ENCODE measurements around the gene FIGLA. TPM values are rescaled to one million over a fixed set of nuclear protein-coding genes. Genes with fewer than 3 reads are reported as not detected.

FIGLA gene
- total and polyA plus RNA-seq, 2 of the 8 experiments (the other 6 are each of a cell fraction or from before 2014, with no cell fraction given), result not detected

- no peak within 1 kb of the TSS for H2AFZ ChIP-seq (ENCODE audit: low read length)
- no peak within 1 kb of the TSS for H3K4me3 ChIP-seq (ENCODE audit: extremely low read depth in 1 of 4, insufficient read depth in 2 of 4, low read depth in 3 of 4, low read length in 4 of 4)
- no peak within 1 kb of the TSS for H4K8ac ChIP-seq (ENCODE audit: extremely low read depth, insufficient read depth, low read length)
- no peaks in the 10 kb centered on the region for H3K23me2 ChIP-seq (ENCODE audit: low read depth, low read length)
- no peak within 1 kb of the TSS for H2BK15ac ChIP-seq (ENCODE audit: low read length)
- no peaks in the 10 kb centered on the region for H3K4me1 ChIP-seq (replicated peaks in 1 of 4; ENCODE audit: control insufficient read depth in 3 of 4, insufficient read depth in 4 of 4, low read length in 3 of 4)
- FAIRE-seq (no peak), DNase-seq (ENCODE audit: low read depth in 1 of 2, low spot score in 2 of 2) (no peak)
- H3K36me3 ChIP-seq (ENCODE audit: control insufficient read depth in 2 of 4, insufficient read depth in 4 of 4, low read length in 3 of 4), result no peaks in the 10 kb centered on the region
- H2BK5ac ChIP-seq (ENCODE audit: low read depth, low read length), result no peak within 1 kb of the TSS
- 95% methylated on average over 4 of the region's 4 CpGs; no CpG with 5 or more reads in 1 of the 2 experiments for WGBS, 2 experiments (ENCODE audit: extremely low coverage in 1 of 2, insufficient coverage in 1 of 2, insufficient read length in 1 of 2, insufficient replicate concordance in 2 of 2, low coverage in 1 of 2, low lambda C conversion rate in 2 of 2, missing lambda C conversion rate in 1 of 2)
- ChIA-PET CTCF (ENCODE audit: partially characterized antibody) (interaction anchor here (0.8 to 1.6 kb wide), 2 partner anchors 67 to 112 kb away, joined by 3 read pairs; partner anchors contain the start of gene ADD2), POLR2A (ENCODE audit: partially characterized antibody) (no interaction called here)
- no peaks in the 10 kb centered on the region for H4K20me1 ChIP-seq (replicated peaks in 1 of 2; ENCODE audit: control insufficient read depth in 1 of 2, insufficient read depth in 2 of 2, low read length in 2 of 2)
- H3K9me3 ChIP-seq (ENCODE audit: insufficient read depth in 2 of 2, low read depth in 1 of 2, low read length in 1 of 2), result no peaks in the 10 kb centered on the region
- H3K79me1 ChIP-seq (ENCODE audit: low read depth, low read length), result no peaks in the 10 kb centered on the region
- H4K91ac ChIP-seq (replicated peaks; ENCODE audit: insufficient read length, low read length), result no peak within 1 kb of the TSS
- H3K27ac ChIP-seq (ENCODE audit: low read depth, low read length), result no peak within 1 kb of the TSS
- H3K4ac ChIP-seq (replicated peaks; ENCODE audit: insufficient read length, low read depth, low read length), result no peak within 1 kb of the TSS
- no peak within 1 kb of the TSS for H2BK120ac ChIP-seq (replicated peaks; ENCODE audit: low read depth, low read length)
- H3K79me2 ChIP-seq (ENCODE audit: control insufficient read depth in 1 of 2, insufficient read depth in 2 of 2, low read length in 2 of 2), result no peaks in the 10 kb centered on the region
- H3K18ac ChIP-seq (ENCODE audit: extremely low read depth, low read length), result no peak within 1 kb of the TSS
- H3K9ac ChIP-seq (replicated peaks in 1 of 4; ENCODE audit: extremely low read depth in 1 of 4, low read depth in 3 of 4, low read length in 3 of 4), result no peak within 1 kb of the TSS
- H3K56ac ChIP-seq (replicated peaks; ENCODE audit: insufficient read length, low read depth, low read length), result no peak within 1 kb of the TSS
- no peak within 1 kb of the TSS for H2BK20ac ChIP-seq (ENCODE audit: low read length)
- H2AK5ac ChIP-seq (ENCODE audit: low read depth, low read length), result no peak within 1 kb of the TSS
- no peak within 1 kb of the TSS for H3K4me2 ChIP-seq (ENCODE audit: insufficient read depth in 1 of 2, low read depth in 2 of 2, low read length in 2 of 2)
- no peak within 1 kb of the TSS for H2BK12ac ChIP-seq (ENCODE audit: low read depth, low read length)
- peaks cover 0 to 2% (median under 1%) of the 10 kb centered on the region in 4 experiments; a peak in 2 of 7 replicates for H3K27me3 ChIP-seq (replicated peaks in 1 of 4; ENCODE audit: control insufficient read depth in 3 of 4, extremely low read depth in 1 of 4, insufficient read depth in 3 of 4, low read length in 3 of 4)
- H4K5ac ChIP-seq (ENCODE audit: insufficient read length, low read depth, low read length), result no peak within 1 kb of the TSS
- no peak within 1 kb of the TSS for H3K23ac ChIP-seq (ENCODE audit: insufficient read length)
- no peak within 1 kb of the TSS for H3K14ac ChIP-seq (ENCODE audit: insufficient read length)
- TF ChIP-seq FOSL1 (IDR thresholded peaks at IDR 0.05; ENCODE audit: insufficient read depth, low read depth, low read length), result no peak
- TF ChIP-seq ASH2L (IDR thresholded peaks at IDR 0.05; ENCODE audit: low read length), result no peak
- no peak for TF ChIP-seq SRF (IDR thresholded peaks at IDR 0.05; ENCODE audit: low read depth, low read length)
- TF ChIP-seq RFX5 (IDR thresholded peaks at IDR 0.05; ENCODE audit: borderline replicate concordance, low read depth, low read length), result no peak
- TF ChIP-seq HDAC2 (IDR thresholded peaks at IDR 0.05; ENCODE audit: borderline replicate concordance in 1 of 2, low read depth in 2 of 2, low read length in 2 of 2), result no peak
Measured at GRCh38 chr2:70835643-70836042, 45.2 kb upstream of the FIGLA start, which contains the start of gene CD207. Gene CD207, minus strand, starts transcription at chr2:70835816. Its CDS starts 40 bp downstream, at chr2:70835776.
